CMK (cell line): ENCODE data around the gene PRAMEF6.
"Not testable (repeated sequence)": the region's sequence is repeated elsewhere in the genome, so short reads cannot be mapped to it uniquely, and the experiment has no call there.

Experiments used
- DNase-seq: peaks from one replicate; pipeline ENCODE4 v3.0.0-alpha.2; 2010; ENCODE audit warnings: low read depth

The PRAMEF6 gene

DNA sequence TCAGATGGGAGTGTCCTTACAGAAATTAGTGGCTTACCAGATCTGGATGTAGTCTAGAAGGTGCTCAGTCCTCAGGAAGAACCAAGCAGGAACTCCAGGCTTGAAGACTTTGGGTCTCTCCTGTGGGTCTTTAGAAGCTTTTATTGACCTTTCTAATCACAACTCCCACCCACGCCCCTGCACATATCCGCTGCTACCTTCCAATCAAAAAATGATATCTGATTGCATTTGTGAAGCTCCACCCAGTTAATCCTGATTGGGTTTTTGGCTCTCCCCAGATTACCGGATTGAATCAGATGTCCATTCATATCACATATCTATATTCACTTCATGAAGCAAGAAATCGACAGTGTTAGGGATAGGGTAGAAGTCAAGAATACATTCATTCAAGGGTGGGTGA, at the start of gene PRAMEF6:
PRAMEF6 (minus strand) TSS at position 101 of the 400 bp plus-strand sequence. CDS start 5,062 bp downstream, outside the sequence.
- not testable (repeated sequence) for DNase-seq

DNA sequence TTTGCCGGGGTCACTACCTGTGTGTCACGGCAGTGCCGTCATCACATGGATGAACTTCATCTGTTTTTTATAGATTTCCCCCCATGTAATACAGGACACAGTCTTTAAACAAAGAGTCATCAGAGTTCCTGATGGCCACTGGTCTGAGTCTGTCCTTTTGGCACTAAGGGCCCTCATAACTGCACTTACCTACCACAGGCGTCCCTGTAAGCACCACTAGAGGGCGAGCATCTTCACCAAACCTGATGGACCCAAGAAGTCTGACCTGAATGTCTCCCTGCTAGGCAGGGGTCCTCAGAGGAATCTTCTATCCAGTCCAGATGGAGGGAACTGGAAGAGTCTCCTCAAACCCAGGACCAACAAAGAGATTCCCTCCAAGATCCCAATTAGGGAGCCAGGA, 23.0 kb downstream of the PRAMEF6 start:
- DNase-seq = not testable (repeated sequence)

DNA sequence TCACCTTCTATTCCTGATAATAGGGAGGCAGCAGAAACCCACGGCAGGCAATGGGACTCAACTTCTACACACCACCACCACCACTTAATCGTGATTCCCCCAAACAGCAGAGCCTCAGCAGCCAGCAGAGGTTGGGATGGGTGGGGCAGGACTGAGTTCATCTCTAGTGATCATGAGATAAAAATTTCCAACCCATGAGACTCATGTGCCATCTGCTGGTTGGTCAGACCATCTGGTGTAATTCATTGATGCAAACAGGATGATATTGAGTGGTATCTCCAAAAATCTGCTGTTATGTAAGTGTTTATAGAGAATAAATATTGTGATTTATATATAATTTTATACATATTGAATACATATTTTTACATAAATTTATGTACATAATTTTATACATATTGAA, 25.6 kb downstream of the PRAMEF6 start:
- not testable (repeated sequence) for DNase-seq

DNA sequence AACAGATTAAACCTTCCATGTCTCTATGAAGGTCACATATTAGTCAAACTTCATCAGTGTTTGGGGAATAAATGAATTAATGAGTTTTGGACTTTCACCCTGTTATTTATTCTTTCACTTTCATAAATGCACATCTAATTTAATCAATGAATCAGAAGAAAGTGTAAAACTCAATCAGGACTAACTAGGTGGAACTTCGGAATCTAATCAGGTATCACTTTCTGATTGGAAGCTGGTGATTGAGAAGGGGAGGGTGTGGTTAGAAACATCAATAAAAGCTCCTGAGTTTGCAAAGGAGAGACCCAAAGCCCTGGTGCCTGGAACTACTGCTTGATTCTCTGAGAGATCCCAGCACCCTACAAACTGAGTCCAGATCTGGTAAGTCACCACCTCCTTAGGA, 31.1 kb downstream of the PRAMEF6 start, which contains the start of gene PRAMEF7:
PRAMEF7 (plus strand) TSS at position 301 of the 400 bp plus-strand sequence. CDS start 1,083 bp downstream, outside the sequence.
- not testable (repeated sequence) for DNase-seq

DNA sequence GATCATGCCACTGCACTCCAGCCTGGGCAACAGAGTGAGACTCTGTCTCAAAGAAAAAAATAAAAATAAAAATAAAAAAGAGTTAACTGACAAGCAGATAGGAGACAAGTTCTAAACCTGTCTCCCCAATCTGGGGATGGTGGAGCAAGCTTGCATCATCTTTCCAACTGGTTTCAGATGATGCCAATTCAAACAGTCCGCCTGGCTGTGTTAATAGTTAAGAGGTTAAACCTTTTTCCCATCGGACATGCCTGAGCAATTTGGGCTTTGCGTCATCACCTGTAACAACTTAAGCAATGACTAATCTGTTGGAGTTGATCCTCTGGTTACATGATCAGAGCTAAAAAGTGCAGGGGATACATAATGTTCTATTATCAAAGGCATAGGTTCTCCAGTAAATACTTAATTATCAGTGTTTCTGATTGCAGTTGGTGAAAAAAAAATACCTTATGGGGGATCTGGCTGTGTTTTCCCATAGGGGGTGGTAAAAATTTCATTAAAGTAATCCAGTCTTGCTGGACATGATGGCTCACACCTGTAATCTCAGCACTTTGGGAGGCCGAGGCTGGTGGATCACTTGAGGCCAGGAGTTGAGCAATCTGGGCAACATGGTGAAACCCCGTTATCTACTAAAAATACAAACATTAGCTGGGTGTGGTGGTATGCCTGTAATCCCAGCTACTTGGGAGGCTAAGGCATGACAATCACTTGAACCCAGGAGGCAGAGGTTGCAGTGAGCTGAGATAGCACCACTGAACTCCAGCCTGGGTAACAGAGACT, 43.4 kb downstream of the PRAMEF6 start:
- DNase-seq = not testable (repeated sequence)

DNA sequence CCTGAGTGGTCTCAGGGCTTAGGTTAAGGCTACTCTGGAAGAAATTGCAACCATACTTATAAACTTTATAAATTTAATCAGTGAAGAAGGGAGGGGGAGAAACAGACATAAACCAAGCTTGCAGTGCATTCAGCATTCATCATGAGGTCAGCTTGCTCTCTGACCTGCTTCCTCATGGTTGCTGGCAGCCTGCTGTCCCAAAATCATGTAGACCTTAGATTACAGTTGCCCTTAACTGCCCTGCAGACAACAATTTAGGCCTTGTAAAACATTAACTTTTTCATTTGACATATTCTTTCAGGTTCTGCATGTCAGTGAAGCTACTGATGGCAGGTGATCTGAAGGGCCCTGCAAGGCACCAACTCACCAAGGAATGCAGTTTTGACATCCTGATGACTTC, 48.2 kb downstream of the PRAMEF6 start:
- not testable (repeated sequence) for DNase-seq

DNA sequence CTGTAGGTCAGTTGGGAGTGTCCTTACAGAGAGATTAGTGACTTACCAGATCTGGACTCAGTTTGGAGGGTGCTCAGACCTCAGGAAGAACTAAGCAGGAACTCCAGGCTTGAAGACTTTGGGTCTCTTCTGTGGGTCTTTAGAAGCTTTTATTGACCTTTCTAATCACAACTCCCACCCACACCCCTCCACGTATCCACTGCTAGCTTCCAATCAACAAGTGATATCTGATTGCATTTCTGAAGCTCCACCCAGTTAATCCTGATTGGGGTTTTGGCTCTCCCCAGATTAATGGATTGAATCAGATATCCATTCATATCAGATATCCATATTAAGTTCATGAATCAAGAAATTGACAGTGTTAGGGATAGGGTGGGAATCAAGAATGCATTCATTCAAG, 49.2 kb downstream of the PRAMEF6 start, which contains the start of gene PRAMEF10:
PRAMEF10 (minus strand) TSS at position 101 of the 400 bp plus-strand sequence. CDS start 2,423 bp downstream, outside the sequence.
- not testable (repeated sequence) for DNase-seq
